Measurements from ENCODE around the gene GALP. TPM values are rescaled to one million over a fixed set of nuclear protein-coding genes. Genes with fewer than 3 reads are reported as not detected.

Gene GALP
- total RNA-seq, 2 donors from 2014 or later = not detected

GRCh38 chr19:56142897-56143434 lies 32.8 kb upstream of the GALP start:
- Histone ChIP-seq H3K9ac (ENCODE audit: low read depth in 2 of 2, low read length in 2 of 2) (peak overlapping the region in 1 of 2 donors; percentile 86), H3K4me1 (peaks cover 10% of the 10 kb centered on the region), H3K36me3 (no peaks in the 10 kb centered on the region), H3K4me3 (no peak overlapping the region), H3K27me3 (no peaks in the 10 kb centered on the region), H3K27ac (peak overlapping the region; percentile 89), H3K9me3 (no peaks in the 10 kb centered on the region)
- DNase-seq = no peak
- intact Hi-C loops (cut with DNase I) = loop anchor here (5.0 kb wide), 1 partner anchor 36 kb away; no protein-coding TSS in a partner anchor
- no peak for TF ChIP-seq CTCF (IDR thresholded peaks at IDR 0.05)

DNA sequence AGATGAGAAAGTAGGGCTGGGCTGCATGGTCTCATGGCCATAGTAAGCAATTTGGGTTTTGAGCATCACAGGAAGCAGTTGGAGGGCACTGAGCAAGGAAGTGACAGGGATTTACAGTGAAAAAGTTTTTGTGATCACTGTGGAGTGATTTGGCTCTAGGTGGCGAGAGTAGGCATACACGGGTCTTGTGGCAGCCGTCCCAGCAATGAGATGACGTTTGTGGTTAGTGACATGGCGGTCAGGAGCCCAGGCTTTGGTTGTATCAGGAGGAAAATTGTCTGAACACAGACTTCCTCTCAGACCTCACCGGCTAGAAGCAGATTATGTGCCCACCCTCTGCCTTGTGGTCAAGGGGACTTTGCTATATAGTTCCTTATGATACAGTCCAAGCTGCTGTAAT lies 31.4 kb upstream of the GALP start:
- no peak overlapping the region for H3K4me3 ChIP-seq
- no peak for TF ChIP-seq CTCF (IDR thresholded peaks at IDR 0.05)
- H3K9ac ChIP-seq (ENCODE audit: low read depth in 2 of 2, low read length in 2 of 2) = no peak overlapping the region
- H3K27ac ChIP-seq = no peak overlapping the region
- peaks cover 4% of the 10 kb centered on the region for H3K36me3 ChIP-seq
- no peak for DNase-seq
- H3K27me3 ChIP-seq = no peaks in the 10 kb centered on the region
- intact Hi-C loops (cut with DNase I) = loop anchor here (5.0 kb wide), 1 partner anchor 37 kb away; no protein-coding TSS in a partner anchor
- H3K4me1 ChIP-seq = peaks cover 10% of the 10 kb centered on the region
- H3K9me3 ChIP-seq = no peaks in the 10 kb centered on the region

- no peak overlapping the region for H3K27ac ChIP-seq
- intact Hi-C loops (cut with DNase I) = loop anchor here (5.0 kb wide), 1 partner anchor 38 kb away; no protein-coding TSS in a partner anchor
- H3K4me3 ChIP-seq = no peak overlapping the region
- H3K36me3 ChIP-seq = peaks cover 4% of the 10 kb centered on the region
- peaks cover 10% of the 10 kb centered on the region for H3K4me1 ChIP-seq
- no peaks in the 10 kb centered on the region for H3K27me3 ChIP-seq
- no peak overlapping the region for H3K9ac ChIP-seq (ENCODE audit: low read depth in 2 of 2, low read length in 2 of 2)
- DNase-seq = no peak
- TF ChIP-seq CTCF (IDR thresholded peaks at IDR 0.05) = no peak
- no peaks in the 10 kb centered on the region for H3K9me3 ChIP-seq
Measured at GRCh38 chr19:56144831-56145230, 31.0 kb upstream of the GALP start.

GRCh38 chr19:56145698-56146097 lies 30.1 kb upstream of the GALP start:
- intact Hi-C loops (cut with DNase I) = no loop called here
- Histone ChIP-seq H3K27ac (no peak overlapping the region), H3K4me3 (no peak overlapping the region), H3K9ac (ENCODE audit: low read depth in 2 of 2, low read length in 2 of 2) (no peak overlapping the region), H3K4me1 (peaks cover 10% of the 10 kb centered on the region), H3K27me3 (no peaks in the 10 kb centered on the region), H3K36me3 (peaks cover 4% of the 10 kb centered on the region), H3K9me3 (no peaks in the 10 kb centered on the region)
- TF ChIP-seq CTCF (IDR thresholded peaks at IDR 0.05) = no peak
- no peak for DNase-seq

DNA sequence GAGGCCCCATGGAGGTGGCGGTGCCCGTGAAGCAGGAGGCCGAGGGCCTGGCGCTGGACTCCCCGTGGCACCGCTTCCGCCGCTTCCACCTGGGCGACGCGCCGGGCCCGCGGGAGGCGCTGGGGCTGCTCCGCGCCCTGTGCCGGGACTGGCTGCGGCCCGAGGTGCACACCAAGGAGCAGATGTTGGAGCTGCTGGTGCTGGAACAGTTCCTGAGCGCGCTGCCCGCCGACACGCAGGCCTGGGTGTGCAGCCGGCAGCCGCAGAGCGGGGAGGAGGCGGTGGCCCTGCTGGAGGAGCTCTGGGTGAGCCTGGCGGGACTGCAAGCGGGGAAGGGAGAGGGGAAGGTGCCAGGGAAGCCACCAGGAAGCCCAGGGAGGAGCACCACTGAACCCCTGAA lies 28.9 kb upstream of the GALP start:
- H3K36me3 ChIP-seq = peaks cover 4% of the 10 kb centered on the region
- intact Hi-C loops (cut with DNase I) = no loop called here
- H3K9ac ChIP-seq (ENCODE audit: low read depth in 2 of 2, low read length in 2 of 2) = no peak overlapping the region
- H3K27ac ChIP-seq = no peak overlapping the region
- H3K27me3 ChIP-seq = no peaks in the 10 kb centered on the region
- no peak overlapping the region for H3K4me3 ChIP-seq
- no peak for TF ChIP-seq CTCF (IDR thresholded peaks at IDR 0.05)
- H3K4me1 ChIP-seq = peaks cover 10% of the 10 kb centered on the region
- no peaks in the 10 kb centered on the region for H3K9me3 ChIP-seq
- no peak for DNase-seq

All from colonic mucosa (tissue), 4 donors.